ENCODE data around the gene KIF5B.
A peak's percentile ranks its signal among the peaks of the same experiment; 100 is the strongest.
"Not testable (repeated sequence)": the region's sequence is repeated elsewhere in the genome, so short reads cannot be mapped to it uniquely, and the experiment has no call there.

The KIF5B gene

DNA sequence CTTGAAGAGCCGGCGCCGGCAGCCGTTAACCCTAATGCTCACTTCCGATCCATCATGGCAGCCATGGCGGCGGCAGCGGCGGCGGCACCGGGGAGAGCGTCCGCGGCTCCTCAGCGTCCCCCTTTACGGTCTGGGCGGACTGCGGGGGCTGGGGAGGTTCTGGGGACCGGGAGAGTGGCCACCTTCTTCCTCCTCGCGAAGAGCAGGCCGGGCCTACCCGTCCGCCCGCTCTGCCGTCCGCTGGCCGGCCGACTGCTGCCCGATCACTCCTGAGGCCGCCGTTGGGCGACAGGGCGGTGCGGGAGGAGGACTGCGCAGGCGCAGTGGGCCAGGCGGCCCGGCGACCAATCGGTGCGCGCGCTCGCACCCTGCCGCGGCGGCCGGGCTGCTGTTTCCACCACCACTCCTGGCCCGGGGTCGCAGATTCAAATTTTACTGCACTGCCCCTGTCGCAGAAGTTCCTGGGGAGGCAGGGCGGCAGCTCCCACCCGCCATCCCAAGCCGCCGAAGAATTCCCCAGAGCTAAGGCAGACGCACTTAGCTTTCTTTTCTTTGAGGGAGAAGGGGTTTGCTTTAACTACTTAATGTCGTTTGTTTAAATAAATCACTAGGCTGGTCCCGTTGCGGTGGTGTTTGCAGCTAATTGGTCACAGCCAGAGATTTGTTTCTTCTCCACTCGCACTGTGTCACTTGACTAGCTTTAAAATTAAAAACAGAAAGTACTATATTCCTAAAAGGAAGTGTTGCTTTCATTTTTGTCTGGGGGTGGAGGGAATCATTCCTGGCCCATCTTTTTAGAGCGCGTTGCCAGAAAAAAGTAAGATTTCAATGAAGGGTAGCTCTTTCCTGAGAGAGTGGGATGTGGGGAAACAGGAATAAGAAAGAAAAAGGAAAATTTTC is at the start of gene KIF5B:
KIF5B (minus strand) TSS at position 290 of the 900 bp plus-strand sequence. CDS start 452 bp downstream, outside the sequence.
- H3K27ac ChIP-seq = peak within 1 kb of the TSS; percentile 87
- DNase-seq (ENCODE audit: low read depth, low spot score) = no peak

DNA sequence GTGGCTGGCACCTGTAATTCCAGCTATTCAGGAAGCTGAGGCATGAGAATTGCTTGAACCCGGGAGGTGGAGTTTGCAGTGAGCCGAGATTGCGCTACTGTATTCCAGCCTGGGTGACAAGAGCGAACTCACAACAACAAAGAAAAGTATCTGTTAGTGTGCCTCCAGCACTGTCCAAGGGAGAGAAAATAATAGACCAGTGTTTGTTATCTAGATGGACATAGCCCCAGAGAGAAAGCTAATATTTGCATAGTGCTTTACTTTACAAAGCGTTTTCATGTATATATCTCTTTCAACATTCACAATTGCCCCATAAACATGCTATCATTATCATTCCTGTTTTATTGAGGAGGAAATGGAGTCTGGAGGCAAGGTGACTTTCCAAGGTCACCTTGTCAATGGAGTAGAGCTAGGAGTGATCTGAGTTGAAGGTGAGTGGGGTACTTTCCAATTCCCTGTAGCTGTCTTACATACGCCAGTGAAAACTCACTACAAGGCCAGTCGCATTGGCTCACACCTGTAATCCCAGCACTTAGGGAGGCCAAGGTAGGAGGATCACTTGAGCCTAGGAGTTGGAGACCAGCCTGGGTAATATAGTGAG is 49.7 kb upstream of the KIF5B start:
- no peak for DNase-seq (ENCODE audit: low read depth, low spot score)
- H3K27ac ChIP-seq = no peak overlapping the region

DNA sequence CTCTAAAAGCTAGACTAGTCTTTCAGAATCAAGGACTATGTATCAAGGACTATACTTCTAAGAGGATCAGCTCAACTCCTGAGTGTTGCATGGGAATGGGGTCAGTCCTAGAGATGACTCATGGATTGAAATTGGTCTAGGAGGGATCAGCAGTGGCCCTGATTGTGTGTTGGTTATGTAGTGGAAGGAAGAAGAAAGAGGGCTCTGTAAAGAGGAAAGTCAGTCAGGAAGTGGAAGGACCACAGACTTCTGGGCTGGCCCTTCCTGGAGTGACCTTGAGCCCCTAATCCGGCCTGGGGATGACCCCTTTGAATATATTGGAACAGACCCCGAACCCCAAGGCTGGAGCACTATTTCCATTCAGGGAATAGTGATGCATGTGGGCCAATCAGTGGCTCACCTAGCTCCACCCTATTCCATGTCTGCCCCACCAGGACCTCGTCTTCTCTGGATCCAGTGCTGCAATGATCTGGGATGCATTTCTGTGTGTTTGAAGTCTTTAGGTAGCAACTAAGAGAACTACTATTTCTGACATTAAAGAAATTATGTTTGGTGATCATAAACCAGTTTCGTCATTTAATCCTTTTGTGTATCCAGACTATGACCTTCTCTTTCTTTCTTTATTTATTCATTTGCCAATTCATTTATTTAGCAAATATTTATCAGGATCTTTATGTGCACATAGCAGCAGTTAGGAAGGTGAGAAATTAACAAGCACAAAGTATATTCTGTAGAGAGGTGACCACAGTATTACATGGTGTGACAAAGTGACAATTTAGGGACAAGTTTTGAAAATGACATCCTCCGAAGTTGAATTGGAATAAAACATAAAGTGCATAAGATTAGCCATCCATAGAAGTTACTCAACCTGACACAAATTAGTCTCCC is 48.6 kb upstream of the KIF5B start:
- no peak overlapping the region for H3K27ac ChIP-seq
- DNase-seq (ENCODE audit: low read depth, low spot score) = no peak

DNA sequence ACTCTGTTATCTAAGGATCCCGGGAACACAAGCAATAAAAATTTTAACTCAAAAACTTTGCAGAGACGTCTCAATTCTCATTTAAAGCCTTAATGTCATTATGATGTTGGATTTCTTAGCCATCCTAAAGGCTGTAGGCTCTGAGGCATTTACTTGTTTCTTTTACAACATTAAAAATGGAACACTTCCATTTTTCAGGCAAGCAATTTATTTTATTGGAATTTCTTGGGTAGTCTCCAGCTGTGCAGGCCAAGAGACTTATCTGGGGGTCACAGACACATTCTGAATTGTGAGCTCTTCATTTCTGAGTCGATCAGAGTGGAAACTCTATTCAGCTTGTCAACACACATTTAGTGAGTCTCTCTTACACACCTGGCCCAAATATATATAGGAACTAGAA is 48.0 kb upstream of the KIF5B start:
- no peak overlapping the region for H3K27ac ChIP-seq
- no peak for DNase-seq (ENCODE audit: low read depth, low spot score)

DNA sequence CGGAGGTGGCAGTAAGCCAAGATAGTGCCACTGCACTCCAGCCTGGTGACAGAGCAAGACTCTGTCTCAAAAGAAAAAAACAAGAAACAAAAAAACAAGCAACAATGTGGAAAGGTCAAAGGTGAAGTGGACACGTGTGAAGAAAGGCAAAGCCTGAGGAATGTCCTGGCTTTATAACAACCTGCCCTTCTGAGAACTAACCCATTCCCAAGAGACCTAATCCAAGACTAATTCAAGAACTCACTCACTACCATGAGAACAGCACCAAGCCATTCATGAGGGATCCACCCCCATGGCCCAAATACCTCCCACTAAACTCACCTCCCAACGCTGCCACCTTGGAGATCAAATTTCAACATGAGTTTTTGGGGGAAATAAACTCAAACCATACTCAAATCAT is 47.5 kb upstream of the KIF5B start:
- H3K27ac ChIP-seq = no peak overlapping the region
- DNase-seq (ENCODE audit: low read depth, low spot score) = no peak

DNA sequence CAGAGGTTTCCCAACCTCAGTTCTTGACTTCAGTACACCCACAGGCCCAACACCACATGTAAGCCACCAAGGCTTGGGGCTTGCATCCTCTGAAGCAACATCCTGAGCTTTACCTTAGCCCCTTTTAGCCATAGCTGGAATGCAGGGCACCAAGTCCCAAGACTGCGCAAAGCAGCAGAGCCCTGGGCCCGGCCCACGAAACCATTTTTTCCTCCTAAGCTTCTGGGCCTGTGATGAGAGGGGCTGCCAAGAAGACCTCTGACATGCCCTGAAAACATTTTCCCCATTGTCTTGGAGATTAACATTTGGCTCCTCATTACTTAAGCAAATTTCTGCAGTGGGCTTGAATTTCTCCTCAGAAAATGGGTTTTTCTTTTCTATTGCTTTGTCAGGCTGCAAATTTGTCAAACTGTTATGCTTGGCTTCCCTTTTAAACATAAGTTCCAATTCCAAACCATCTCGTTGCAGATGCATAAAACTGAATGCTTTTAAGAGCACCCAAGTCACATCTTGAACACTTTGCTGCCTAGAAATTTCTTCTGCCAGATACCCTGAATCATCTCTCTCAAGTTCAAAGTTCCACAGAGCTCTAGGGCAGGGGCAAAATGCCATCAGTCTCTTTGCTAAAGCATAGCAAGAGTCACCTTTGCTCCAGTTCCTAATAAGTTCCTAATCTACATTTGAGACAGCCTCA is 42.5 kb upstream of the KIF5B start:
- not testable (repeated sequence) for DNase-seq (ENCODE audit: low read depth, low spot score); H3K27ac ChIP-seq

DNA sequence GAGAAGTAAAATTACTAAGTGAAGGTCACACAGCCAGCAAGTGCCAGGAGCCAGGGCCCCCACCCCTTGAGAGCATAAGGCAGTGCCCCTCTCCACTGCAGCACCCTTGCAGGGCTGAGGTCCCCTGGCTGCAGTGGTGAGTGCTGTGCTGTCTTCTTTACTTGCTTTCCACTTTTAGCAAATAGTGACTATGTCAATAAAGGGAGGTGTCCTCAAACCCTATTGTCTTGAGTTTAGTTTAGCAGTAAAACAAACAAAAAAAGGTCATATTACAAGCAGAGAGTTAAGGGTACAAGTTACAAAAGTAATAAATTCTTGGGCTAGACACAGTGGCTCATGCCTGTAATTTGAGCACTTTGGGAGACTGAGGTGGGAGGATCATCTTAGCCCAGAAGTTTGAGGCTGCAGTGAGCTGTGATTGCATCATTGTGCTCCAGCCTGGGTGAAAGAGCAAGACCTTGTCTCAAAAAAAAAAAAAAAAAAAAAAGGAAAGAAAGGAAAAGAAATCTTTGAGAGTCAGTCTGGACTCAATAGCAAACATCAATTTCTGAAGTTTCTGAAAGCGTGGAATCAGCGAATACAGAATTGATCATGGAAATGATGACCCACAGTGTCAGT is 39.0 kb upstream of the KIF5B start:
- no peak for DNase-seq (ENCODE audit: low read depth, low spot score)
- H3K27ac ChIP-seq = no peak overlapping the region

DNA sequence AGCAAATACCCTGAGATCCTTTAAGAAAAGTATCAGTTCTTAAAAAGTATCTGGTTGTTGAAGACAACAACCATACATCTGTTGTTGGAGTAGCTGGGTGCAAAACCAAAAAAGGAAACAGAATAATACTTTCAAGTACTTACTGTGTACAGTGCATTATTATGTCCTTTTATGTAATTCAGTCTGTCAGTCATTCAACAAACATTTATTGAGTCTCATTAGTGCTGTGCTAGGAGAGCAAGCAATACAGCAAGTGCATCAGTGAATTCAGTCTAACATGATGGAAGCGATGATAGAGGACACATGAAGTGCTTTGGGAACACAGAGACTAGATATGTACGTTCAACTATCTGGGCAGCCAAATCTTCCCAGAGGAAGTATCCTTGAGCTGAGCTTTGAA is 37.4 kb upstream of the KIF5B start:
- no peak for DNase-seq (ENCODE audit: low read depth, low spot score)

DNA sequence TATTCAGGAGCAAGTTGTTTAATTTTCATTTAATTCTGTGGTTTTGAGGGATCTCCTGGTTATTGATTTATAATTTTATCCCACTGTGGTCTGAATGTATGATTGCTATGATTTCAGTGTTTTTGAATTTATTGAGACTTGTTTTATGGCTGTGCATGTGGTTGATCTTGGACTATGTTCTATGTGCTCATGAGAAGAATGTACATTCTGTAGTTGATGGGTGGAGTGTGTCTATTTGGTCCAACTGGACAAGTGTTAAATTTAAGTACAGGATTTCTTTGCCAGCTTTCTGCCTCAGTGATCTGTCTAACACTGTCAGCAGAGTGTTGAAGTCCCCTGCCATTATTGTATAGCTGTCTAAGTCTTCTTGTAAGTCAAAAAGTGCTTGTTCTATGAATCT is 34.8 kb upstream of the KIF5B start:
- H3K27ac ChIP-seq = no peak overlapping the region
- DNase-seq (ENCODE audit: low read depth, low spot score) = no peak

More for the DNA sequence above, 37.4 kb upstream of the KIF5B start:
- no peak overlapping the region for H3K27ac ChIP-seq

DNA sequence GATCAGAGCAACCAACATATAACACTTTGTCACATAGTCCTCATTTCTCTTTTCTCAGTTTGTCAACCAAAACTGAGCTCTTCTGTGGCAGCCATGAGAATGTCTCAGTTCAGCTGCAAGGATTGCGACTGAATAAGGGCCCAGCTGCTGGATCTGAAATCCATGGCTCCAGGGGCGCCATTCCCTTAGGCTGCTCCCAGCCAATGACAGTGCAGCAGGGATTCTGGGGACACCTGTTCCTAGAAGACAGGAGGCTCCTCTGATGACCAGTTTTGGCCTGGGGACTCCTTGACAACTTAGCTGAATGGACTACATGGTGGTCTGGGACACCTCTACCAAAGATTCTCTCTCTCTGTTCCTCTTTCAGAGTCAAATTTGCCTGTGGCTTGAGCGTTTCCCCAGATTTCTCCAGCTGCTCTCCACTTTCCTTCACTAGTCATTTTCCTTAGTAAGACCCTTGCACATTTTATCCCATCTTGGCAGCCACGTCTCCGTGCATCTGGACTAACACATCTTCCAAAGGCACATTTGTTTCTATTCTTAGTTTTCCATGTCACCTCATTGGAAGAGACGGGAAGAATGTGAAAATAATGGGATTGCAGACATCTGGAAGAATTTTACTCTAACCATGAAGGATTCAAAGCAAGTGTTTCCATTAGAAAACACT is 28.1 kb upstream of the KIF5B start:
- DNase-seq (ENCODE audit: low read depth, low spot score) = no peak
- H3K27ac ChIP-seq = no peak overlapping the region

DNA sequence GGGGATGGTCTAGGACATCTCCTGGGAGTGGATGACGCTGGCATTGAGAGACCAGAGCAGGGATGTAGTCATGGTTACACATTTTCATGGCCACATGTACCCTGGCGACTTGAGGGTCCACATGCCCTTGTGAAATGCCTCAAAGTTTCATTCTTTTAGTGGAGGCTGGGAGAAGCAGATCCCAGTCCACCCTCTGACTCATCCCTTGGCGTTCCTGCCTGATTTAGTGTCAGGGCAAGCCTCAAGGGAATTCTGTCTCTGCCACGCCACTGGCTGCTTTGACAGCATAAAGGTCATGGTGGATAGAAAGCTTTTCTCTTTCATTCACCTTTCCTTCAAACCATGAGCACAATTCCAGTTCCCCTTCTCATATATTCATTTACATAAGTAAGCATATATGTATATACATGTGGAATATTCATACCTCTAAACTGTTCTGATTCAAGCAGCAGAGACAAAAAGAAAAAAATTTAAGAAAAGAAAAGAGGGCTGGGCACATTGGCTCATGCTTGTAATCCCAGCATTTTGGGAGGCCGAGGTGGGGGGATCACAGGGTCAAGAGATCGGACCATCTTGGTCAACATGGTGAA is 21.8 kb upstream of the KIF5B start:
- H3K27ac ChIP-seq = no peak overlapping the region

DNA sequence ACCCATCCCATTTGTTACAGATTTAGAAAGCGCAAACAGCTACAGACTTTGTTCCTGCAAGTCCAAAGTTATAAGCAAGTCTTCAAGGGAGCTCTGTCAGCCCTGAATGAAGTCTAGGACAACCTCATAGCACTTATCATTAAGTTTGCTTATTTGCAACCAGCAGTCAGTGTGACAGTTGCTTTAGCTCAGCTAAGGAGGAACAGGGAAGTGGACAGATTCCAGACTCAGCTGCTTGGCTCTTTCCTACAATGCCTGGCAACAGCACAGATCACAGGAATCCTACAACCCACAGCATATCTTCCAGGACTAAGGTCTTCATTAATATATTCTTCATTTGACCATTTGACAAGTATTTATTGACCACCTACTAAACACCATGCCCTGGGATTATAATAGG is 17.4 kb upstream of the KIF5B start:
- DNase-seq (ENCODE audit: low read depth, low spot score) = no peak

More for the DNA sequence above, 21.8 kb upstream of the KIF5B start:
- no peak for DNase-seq (ENCODE audit: low read depth, low spot score)

DNA sequence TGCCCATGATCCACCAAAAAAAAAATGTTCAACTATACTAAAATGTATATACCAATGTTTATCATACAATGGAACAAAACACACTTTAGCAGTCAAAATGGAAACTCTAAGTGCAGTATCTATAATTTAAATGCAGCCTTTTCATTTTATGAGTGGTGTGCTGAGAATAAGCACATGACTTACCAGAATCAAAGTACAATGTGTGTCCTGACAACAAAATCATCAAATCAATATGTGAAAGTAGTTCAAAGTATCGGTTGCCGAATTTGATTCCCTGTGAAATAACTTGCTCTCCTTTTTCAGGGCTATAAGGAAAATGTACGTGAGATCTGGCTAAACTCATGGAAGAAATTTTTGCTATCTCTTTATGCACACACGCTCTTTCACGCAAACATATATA is 16.9 kb upstream of the KIF5B start:
- H3K27ac ChIP-seq = no peak overlapping the region
- DNase-seq (ENCODE audit: low read depth, low spot score) = no peak

More for the DNA sequence above, 17.4 kb upstream of the KIF5B start:
- no peak overlapping the region for H3K27ac ChIP-seq

DNA sequence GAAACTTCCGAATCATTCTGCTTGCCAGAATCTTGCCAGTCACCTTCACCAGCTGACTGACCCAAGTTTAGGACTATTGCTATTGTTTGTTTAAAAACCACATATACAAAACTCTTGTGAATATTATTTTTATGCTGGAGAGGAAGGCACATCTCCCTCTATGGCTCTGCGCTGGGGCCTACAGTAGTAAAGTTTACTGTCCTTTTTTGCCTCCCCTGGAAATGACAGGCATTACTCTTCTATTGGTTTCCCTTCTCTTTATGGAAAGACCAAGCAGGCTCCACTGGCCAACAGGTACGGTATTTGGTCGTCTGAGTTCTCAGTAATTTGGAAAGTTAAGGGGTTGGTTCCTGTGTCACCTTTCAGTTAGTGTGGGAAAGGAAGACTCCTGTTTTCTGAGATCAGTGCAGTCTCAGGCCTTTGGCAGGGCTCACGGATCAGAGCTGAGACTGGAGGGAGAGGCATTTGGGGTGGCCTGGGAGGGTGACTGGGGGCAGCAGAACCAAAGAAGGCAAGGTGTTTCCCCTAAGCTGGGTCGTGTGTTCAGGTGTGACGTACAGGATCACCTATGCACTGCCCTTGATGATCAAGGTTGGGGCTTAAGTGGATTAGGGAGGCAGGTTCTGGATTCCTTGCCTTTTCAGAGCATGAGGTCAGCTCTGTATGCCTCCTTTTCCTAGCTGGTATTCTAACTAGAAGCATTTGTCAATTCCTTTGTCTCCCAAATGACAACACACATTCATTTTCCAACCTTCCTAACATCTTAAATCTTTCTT is 16.0 kb upstream of the KIF5B start:
- DNase-seq (ENCODE audit: low read depth, low spot score) = no peak
- H3K27ac ChIP-seq = no peak overlapping the region

DNA sequence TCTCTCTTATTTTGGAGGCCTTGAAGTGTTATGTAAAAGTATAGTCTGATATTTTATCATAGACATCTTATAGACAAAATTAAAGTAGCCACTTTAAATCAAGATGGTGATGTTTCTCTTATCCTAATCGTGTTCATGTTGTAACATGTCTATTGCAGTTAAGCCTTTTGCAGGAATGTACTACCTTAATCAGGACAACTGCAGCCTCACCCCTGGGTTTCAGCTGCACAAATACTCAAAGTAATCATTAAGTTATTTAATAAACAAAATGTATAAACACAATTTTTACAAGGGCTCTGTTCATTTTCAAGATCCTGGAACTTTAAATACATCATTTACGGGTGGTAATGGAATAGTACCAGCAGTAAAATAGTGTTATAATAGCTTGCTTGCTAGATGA is 14.4 kb upstream of the KIF5B start:
- H3K27ac ChIP-seq = peak overlapping the region; percentile 28
- no peak for DNase-seq (ENCODE audit: low read depth, low spot score)

DNA sequence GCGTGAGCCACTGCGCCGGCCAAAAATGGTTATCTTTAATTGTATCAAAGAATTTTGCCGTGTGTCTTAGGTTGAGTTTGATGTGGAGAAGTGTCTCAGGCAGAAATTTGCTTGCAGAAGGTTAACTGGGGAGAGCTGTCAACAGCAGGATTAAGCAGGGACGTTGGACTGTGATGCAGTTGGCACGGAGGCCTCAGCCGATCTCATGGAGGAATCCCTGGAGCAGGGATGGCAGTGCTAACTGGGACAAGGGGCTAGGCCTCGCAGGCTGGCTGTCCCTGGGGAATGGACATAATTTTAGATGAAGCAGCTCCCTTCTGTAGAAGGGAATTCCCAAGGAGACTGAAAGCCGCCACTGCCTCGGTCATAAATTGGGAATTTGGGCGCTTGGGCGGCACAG is 12.3 kb upstream of the KIF5B start:
- DNase-seq (ENCODE audit: low read depth, low spot score) = no peak
- no peak overlapping the region for H3K27ac ChIP-seq

DNA sequence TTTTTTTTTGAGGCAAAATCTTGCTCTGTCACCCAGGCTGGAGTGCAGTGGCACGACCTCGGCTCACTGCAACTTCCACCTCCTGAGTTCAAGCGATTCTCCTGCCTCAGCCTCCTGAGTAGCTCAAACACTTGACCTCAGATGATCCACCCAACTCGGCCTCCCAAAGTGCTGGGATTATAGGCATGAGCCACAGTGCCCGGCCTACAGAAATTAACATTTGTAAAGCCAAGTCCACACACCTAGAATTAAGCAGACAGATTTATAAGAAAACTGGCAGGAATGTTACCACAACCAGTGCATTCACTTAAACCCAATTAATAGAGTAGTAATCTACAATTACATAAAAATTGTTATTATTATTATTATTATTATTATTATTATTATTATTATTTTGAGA is 11.7 kb upstream of the KIF5B start:
- H3K27ac ChIP-seq; DNase-seq (ENCODE audit: low read depth, low spot score): not testable (repeated sequence)

DNA sequence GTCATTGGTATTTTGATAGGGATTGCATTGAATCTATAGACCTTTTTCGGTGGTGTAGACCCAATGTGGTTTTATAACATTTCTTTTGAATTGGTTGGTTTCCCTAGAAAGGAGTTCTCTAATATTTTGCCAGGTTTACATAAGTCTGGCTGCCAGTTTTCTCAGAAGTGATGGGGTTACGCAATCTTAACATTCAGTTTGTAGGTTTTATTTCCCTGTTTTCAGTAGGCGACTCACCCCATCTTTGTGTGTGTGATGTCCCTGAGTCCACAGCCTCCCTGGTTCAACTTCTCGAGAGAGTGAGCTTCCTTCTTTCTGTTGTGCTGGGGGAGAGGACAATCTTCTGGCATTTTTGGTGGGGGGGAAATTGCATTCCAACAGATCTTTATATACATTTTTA is 9.6 kb upstream of the KIF5B start:
- DNase-seq (ENCODE audit: low read depth, low spot score) = peak; percentile 24
- H3K27ac ChIP-seq = no peak overlapping the region
